Endothelial cell of umbilical vein (primary cell): ENCODE data around the gene EVI5. TPM values are rescaled to one million over a fixed set of nuclear protein-coding genes. Genes with fewer than 3 reads are reported as not detected.

Source experiments
- BruUV-seq: library from RNA; stranded (reverse); fragments of 400-500 nt; replicated peaks from 2 replicates; lab custom pipeline; 2021; lab: Mats Ljungman, UMichigan
- CTCF ChIA-PET: fragments of 300-600, 350-600 bp; sonication (Branson Sonifier 250); formaldehyde crosslinking; loops from one replicate; lab custom pipeline; 2021; ENCODE audit warnings: antibody characterized with exemption, inconsistent platforms; lab: Charles Lee
- POLR2A ChIA-PET: fragments of 300-600, 350-600 bp; sonication (Branson Sonifier 250); formaldehyde crosslinking; loops from one replicate; lab custom pipeline; 2021; ENCODE audit warnings: antibody characterized with exemption, inconsistent platforms; lab: Charles Lee
- DNase-seq: peaks from one replicate; pipeline ENCODE4 v3.0.0-alpha.2; 2011; ENCODE audit warnings: low read depth, low spot score
- FAIRE-seq: peaks from 2 replicates; lab custom pipeline; 2011; peaks lifted over from hg19 to GRCh38; lab: Jason Lieb, UNC
- H2AFZ ChIP-seq: 2 replicates; pipeline ENCODE4 v1.6.0; 2012; ENCODE audit warnings: low read depth, low read length, control low read depth, inconsistent platforms
- H3K27ac ChIP-seq: 2 replicates; pipeline ENCODE4 v1.5.1; 2011; ENCODE audit warnings: low read depth, mild to moderate bottlenecking, control low read depth, low read length, moderate library complexity; ENCODE audit not compliant: insufficient read depth
- H3K27me3 ChIP-seq, 2 experiments: 2 replicates each; pipeline versions ENCODE4 v1.6.0 to v1.6.1; 2011; ENCODE audit warnings: low read length in 2 of 2, mixed read lengths in 1 of 2; ENCODE audit not compliant: control insufficient read depth in 2 of 2, insufficient read depth in 2 of 2
- H3K36me3 ChIP-seq, 2 experiments: 2 replicates in 1 of 2; 3 replicates in 1 of 2; pipeline ENCODE4 v1.5.1; 2011; ENCODE audit warnings: low read length in 2 of 2, mild to moderate bottlenecking in 1 of 2, moderate library complexity in 1 of 2; ENCODE audit not compliant: control insufficient read depth in 2 of 2, insufficient read depth in 2 of 2; ENCODE audit errors: extremely low read depth in 1 of 2
- H3K4me1 ChIP-seq: 3 replicates; pipeline ENCODE4 v1.5.1; 2011; ENCODE audit warnings: mild to moderate bottlenecking, low read length; ENCODE audit not compliant: control insufficient read depth, insufficient read depth; ENCODE audit errors: extremely low read depth
- H3K4me2 ChIP-seq: 2 replicates; pipeline ENCODE4 v1.6.1; 2011; ENCODE audit warnings: low read length, control low read depth, mixed read lengths; ENCODE audit not compliant: insufficient read depth
- H3K4me3 ChIP-seq, 3 experiments: fragments of 200-600 bp in 1 of 3; sonication (generic), shearing (Covaris generic) in 1 of 3; replicated peaks in 1 of 3; 2 replicates each; pipeline ENCODE4 v1.5.1; 2011 to 2016; ENCODE audit warnings: control low read depth in 3 of 3, low read length in 3 of 3, mild to moderate bottlenecking in 2 of 3, inconsistent platforms in 1 of 3, low read depth in 1 of 3, moderate library complexity in 1 of 3; ENCODE audit not compliant: insufficient read depth in 1 of 3
- H3K79me2 ChIP-seq: 2 replicates; pipeline ENCODE4 v1.6.0; 2012; ENCODE audit warnings: low read length, inconsistent platforms; ENCODE audit not compliant: control insufficient read depth, insufficient read depth
- H3K9ac ChIP-seq: replicated peaks from 2 replicates; pipeline ENCODE3; 2011; ENCODE audit warnings: low read length, control low read depth; ENCODE audit not compliant: insufficient read depth; ENCODE audit errors: extremely low read depth
- H3K9me1 ChIP-seq: replicated peaks from 3 replicates; pipeline ENCODE4 v1.6.0; 2011; ENCODE audit warnings: mild to moderate bottlenecking, low read length; ENCODE audit not compliant: control insufficient read depth, insufficient read depth; ENCODE audit errors: extremely low read depth
- H3K9me3 ChIP-seq: replicated peaks from 2 replicates; pipeline ENCODE4 v1.5.1; 2012; ENCODE audit warnings: low read length, inconsistent platforms; ENCODE audit not compliant: control insufficient read depth, insufficient read depth
- H4K20me1 ChIP-seq: replicated peaks from 2 replicates; pipeline ENCODE3; 2011; ENCODE audit warnings: mild to moderate bottlenecking, low read length; ENCODE audit not compliant: control insufficient read depth, insufficient read depth; ENCODE audit errors: extremely low read depth
- EZH2 ChIP-seq: IDR thresholded peaks from 2 replicates; pipeline ENCODE4 v1.6.1; 2012; ENCODE audit warnings: borderline replicate concordance, low read depth, mild to moderate bottlenecking, moderate library complexity, low read length, inconsistent platforms; ENCODE audit not compliant: severe bottlenecking
- FOS ChIP-seq: IDR thresholded peaks from 2 replicates; pipeline ENCODE4 v1.6.1; 2011; ENCODE audit warnings: mild to moderate bottlenecking, low read length, moderate library complexity, borderline replicate concordance; ENCODE audit not compliant: insufficient read depth
- GATA2 ChIP-seq: IDR thresholded peaks from 2 replicates; pipeline ENCODE4 v1.7.0; 2011; ENCODE audit warnings: low read depth, mild to moderate bottlenecking, moderate library complexity, mixed read lengths, low read length; ENCODE audit not compliant: insufficient read length, insufficient read depth
- JUN ChIP-seq: IDR thresholded peaks from 2 replicates; pipeline ENCODE4 v1.6.1; 2011; ENCODE audit warnings: borderline replicate concordance, low read depth; ENCODE audit not compliant: insufficient read length, insufficient read depth
- MYC ChIP-seq: IDR thresholded peaks from one replicate; pipeline ENCODE4 v1.6.1; 2011; ENCODE audit warnings: mild to moderate bottlenecking, low read depth, low read length
- POLR2A ChIP-seq: IDR thresholded peaks from 2 replicates; pipeline ENCODE4 v1.6.1; 2012; ENCODE audit warnings: low read depth, mild to moderate bottlenecking, control low read depth, low read length
- POLR2AphosphoS5 ChIP-seq: IDR thresholded peaks from 2 replicates; pipeline ENCODE4 v1.6.1; 2012; ENCODE audit warnings: low read depth, mild to moderate bottlenecking, control low read depth, low read length, moderate library complexity; ENCODE audit not compliant: insufficient read depth
- dilution Hi-C: fragments of 300-500 bp; cut with MboI; formaldehyde crosslinking; loops from one replicate; pipeline ENCODE4 v1.15.0; 2019; ENCODE audit warnings: low sequenced_read_pairs; ENCODE audit not compliant: extremely low pct_ligation_motif_present
- intact Hi-C: fragments of 100-400 bp; cut with micrococcal nuclease; formaldehyde crosslinking; loops from one replicate; pipeline ENCODE4 v1.10.0; 2022
- polyA plus RNA-seq, 4 experiments: library from polyadenylated mRNA; depleted of rRNA in 3 of 4; stranded (reverse) in 3 of 4; unstranded in 1 of 4; fragments of >200 nt; gene quantifications; 2 replicates each; pipeline versions ENCODE4 v1.2.1 to v1.2.3, GENCODE V29; 2011 to 2012; ENCODE audit warnings: missing spikeins in 1 of 4
- total RNA-seq: library from RNA; stranded (reverse); gene quantifications from 2 replicates; pipeline ENCODE4 v1.2.3, GENCODE V29; 2021
- TF ChIP-seq, protein P1 (sequence below): IDR thresholded peaks from 2 replicates; pipeline ENCODE4 v1.6.1; 2011; ENCODE audit not compliant: insufficient read depth, insufficient read length
- TF ChIP-seq, protein P2 (sequence below), 2 donors: IDR thresholded peaks; 1 replicate in 1 of 2; 2 replicates in 1 of 2; pipeline ENCODE4 v1.5.1; 2011; ENCODE audit warnings: low read length in 2 of 2, mild to moderate bottlenecking in 2 of 2, moderate library complexity in 2 of 2, control low read depth in 1 of 2, inconsistent platforms in 1 of 2, low read depth in 1 of 2; ENCODE audit not compliant: insufficient read depth in 1 of 2; ENCODE audit errors: extremely low read depth in 1 of 2

The EVI5 gene
- total and polyA plus RNA-seq, 2 donors (not counting 3 experiments of a cell fraction or from before 2014, with no cell fraction given): 5.0 to 26.2 TPM

DNA sequence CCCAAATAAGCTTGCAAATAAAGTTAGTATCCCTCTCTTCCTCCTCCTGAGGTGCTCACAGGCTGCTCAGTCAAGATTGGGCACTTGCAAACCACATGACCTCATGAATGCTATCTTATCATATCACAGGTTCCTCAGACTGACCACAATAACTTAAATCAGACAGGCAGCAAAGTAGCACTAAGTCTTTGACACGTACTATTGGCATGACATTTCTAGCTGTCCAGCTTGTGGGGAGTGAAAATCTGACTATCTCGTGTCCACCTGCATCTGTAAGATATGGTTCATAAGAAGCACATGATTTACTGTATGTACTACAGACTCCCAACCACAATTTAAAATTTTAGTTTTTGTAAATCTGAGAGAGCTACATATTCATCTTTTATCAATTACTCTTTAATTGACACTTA, 240.1 kb downstream of the EVI5 start:
- TF ChIP-seq, protein P1, sequence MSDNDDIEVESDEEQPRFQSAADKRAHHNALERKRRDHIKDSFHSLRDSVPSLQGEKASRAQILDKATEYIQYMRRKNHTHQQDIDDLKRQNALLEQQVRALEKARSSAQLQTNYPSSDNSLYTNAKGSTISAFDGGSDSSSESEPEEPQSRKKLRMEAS: no peak
- no peak for TF ChIP-seq MYC
- no peak for TF ChIP-seq FOS
- TF ChIP-seq, protein P2, sequence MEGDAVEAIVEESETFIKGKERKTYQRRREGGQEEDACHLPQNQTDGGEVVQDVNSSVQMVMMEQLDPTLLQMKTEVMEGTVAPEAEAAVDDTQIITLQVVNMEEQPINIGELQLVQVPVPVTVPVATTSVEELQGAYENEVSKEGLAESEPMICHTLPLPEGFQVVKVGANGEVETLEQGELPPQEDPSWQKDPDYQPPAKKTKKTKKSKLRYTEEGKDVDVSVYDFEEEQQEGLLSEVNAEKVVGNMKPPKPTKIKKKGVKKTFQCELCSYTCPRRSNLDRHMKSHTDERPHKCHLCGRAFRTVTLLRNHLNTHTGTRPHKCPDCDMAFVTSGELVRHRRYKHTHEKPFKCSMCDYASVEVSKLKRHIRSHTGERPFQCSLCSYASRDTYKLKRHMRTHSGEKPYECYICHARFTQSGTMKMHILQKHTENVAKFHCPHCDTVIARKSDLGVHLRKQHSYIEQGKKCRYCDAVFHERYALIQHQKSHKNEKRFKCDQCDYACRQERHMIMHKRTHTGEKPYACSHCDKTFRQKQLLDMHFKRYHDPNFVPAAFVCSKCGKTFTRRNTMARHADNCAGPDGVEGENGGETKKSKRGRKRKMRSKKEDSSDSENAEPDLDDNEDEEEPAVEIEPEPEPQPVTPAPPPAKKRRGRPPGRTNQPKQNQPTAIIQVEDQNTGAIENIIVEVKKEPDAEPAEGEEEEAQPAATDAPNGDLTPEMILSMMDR (IDR thresholded peaks at IDR 0.05; ENCODE audit: extremely low read depth in 1 of 2, insufficient read depth in 1 of 2, low read depth in 1 of 2, low read length in 2 of 2): no peak
- no peak for TF ChIP-seq EZH2
- TF ChIP-seq GATA2: no peak
- TF ChIP-seq JUN: no peak
- no peak for TF ChIP-seq POLR2A
- TF ChIP-seq POLR2AphosphoS5: no peak
- no peak overlapping the region for H2AFZ ChIP-seq
- no peaks in the 10 kb centered on the region for H3K79me2 ChIP-seq
- DNase-seq: no peak
- BruUV-seq: no TSS peak
- H3K9me1 ChIP-seq: no peaks in the 10 kb centered on the region
- no peak overlapping the region for H3K4me3 ChIP-seq
- no peak overlapping the region for H3K27ac ChIP-seq
- no peak overlapping the region for H3K4me2 ChIP-seq
- intact Hi-C loops (no loop called here), dilution Hi-C loops (no loop called here)
- no peaks in the 10 kb centered on the region for H3K4me1 ChIP-seq
- ChIA-PET CTCF (no interaction called here), POLR2A (no interaction called here)
- H3K27me3 ChIP-seq: no peaks in the 10 kb centered on the region
- FAIRE-seq: no peak
- H3K9ac ChIP-seq: no peak overlapping the region
- no peaks in the 10 kb centered on the region for H4K20me1 ChIP-seq
- H3K36me3 ChIP-seq: no peaks in the 10 kb centered on the region
- H3K9me3 ChIP-seq: no peaks in the 10 kb centered on the region
